Bronchial smooth muscle cell (primary cell): ENCODE data around the gene RCVRN. TPM values are rescaled to one million over a fixed set of nuclear protein-coding genes. Genes with fewer than 3 reads are reported as not detected.

ENCODE experiments used
- total RNA-seq: library from RNA; depleted of rRNA; stranded (reverse); fragments of >200 nt; gene quantifications from 2 replicates; pipeline ENCODE4 v1.2.1, GENCODE V29; 2014

The RCVRN gene
- total RNA-seq, result not detected in 2 replicates

GRCh38 chr17:9905078-9905415 lies at the start of gene RCVRN:
TSS of gene RCVRN (minus strand) at chr17:9905271. CDS start at chr17:9905180, 91 bp downstream.

Other genes with a start within 250 kb of the RCVRN start
- not detected in 2 replicates for gene DHRS7C, start 113.7 kb downstream of the RCVRN start, total RNA-seq
- not detected in 2 replicates for gene GSG1L2, start 83.2 kb downstream of the RCVRN start, total RNA-seq
- not detected in 2 replicates for gene GLP2R, start 79.3 kb downstream of the RCVRN start, total RNA-seq